Endodermal cell (in vitro differentiated cells): ENCODE results near the gene MRPS27. TPM values are rescaled to one million over a fixed set of nuclear protein-coding genes. Genes with fewer than 3 reads are reported as not detected.

ENCODE experiments used
- DNase-seq: peaks from one replicate; pipeline ENCODE4 v3.0.0-alpha.2; 2017
- H3K27ac ChIP-seq: 2 replicates; pipeline ENCODE4 v1.5.1; 2013; ENCODE audit warnings: mild to moderate bottlenecking, low read depth, low read length, moderate library complexity
- H3K27me3 ChIP-seq: 2 replicates; pipeline ENCODE4 v1.6.1; 2013; ENCODE audit warnings: mild to moderate bottlenecking, low read length, moderate library complexity; ENCODE audit not compliant: insufficient read depth, control insufficient read depth, poor library complexity, severe bottlenecking
- H3K36me3 ChIP-seq: 2 replicates; pipeline ENCODE4 v1.7.0; 2013; ENCODE audit warnings: mild to moderate bottlenecking, low read length, moderate library complexity; ENCODE audit not compliant: control insufficient read depth, insufficient read depth
- H3K4me1 ChIP-seq: one replicate; pipeline ENCODE4 v1.7.0; 2013; ENCODE audit warnings: low read length; ENCODE audit not compliant: control insufficient read depth, insufficient read depth
- H3K4me3 ChIP-seq: 2 replicates; pipeline ENCODE4 v1.5.1; 2013; ENCODE audit warnings: mild to moderate bottlenecking, low read length, moderate library complexity
- H3K9ac ChIP-seq: 2 replicates; pipeline ENCODE4 v1.6.1; 2013; ENCODE audit warnings: mild to moderate bottlenecking, low read length, moderate library complexity; ENCODE audit not compliant: poor library complexity, severe bottlenecking; ENCODE audit errors: extremely low read depth
- H3K9me3 ChIP-seq: 2 replicates; pipeline ENCODE4 v1.6.1; 2013; ENCODE audit warnings: mild to moderate bottlenecking, low read length, moderate library complexity; ENCODE audit not compliant: control insufficient read depth
- H3K27ac Mint-ChIP-seq: 2 replicates; pipeline ENCODE4 v1.8.0; 2020; ENCODE audit warnings: mixed read lengths
- H3K27me3 Mint-ChIP-seq: 2 replicates; pipeline ENCODE4 v1.8.0; 2021; ENCODE audit warnings: mild to moderate bottlenecking, mixed read lengths; ENCODE audit not compliant: insufficient read depth
- H3K36me3 Mint-ChIP-seq: 2 replicates; pipeline ENCODE4 v1.8.0; 2020; ENCODE audit warnings: low read depth, mixed read lengths
- H3K4me1 Mint-ChIP-seq: 2 replicates; pipeline ENCODE4 v1.8.0; 2020; ENCODE audit warnings: mixed read lengths
- H3K4me3 Mint-ChIP-seq: 2 replicates; pipeline ENCODE4 v1.8.0; 2020; ENCODE audit warnings: mild to moderate bottlenecking, moderate library complexity, mixed read lengths
- H3K9me3 Mint-ChIP-seq: 2 replicates; pipeline ENCODE4 v1.8.0; 2020; ENCODE audit warnings: mild to moderate bottlenecking, mixed read lengths
- CTCF ChIP-seq: fragments of 200-600 bp; sonication (generic); conservative IDR thresholded peaks from 2 replicates; pipeline ENCODE4 v1.5.0; 2021; ENCODE audit warnings: antibody characterized with exemption, mild to moderate bottlenecking
- WGBS, 2 experiments: methylation state at CpG; one replicate each; pipeline versions ENCODE4 v1.1.5 to v1.1.7; 2013; ENCODE audit warnings: missing lambda C conversion rate in 2 of 2, mixed read lengths in 1 of 2; ENCODE audit not compliant: insufficient coverage in 1 of 2, insufficient read length in 1 of 2; 5-methylcytosine and 5-hydroxymethylcytosine counted together
- total RNA-seq, 2 donors: library from RNA; stranded (reverse); fragmentation: NEBNext Ultra II Directional in 1 of 2; extraction: Animal tissue kit (Norgen Biotek cat#: 25700) in 1 of 2; gene quantifications; 2 replicates in 1 of 2; 3 replicates in 1 of 2; pipeline ENCODE4 v1.2.1, GENCODE V29; 2021

Gene MRPS27
- total RNA-seq, 2 donors from 2014 or later: 55.2 to 80.8 TPM

- H3K36me3 Mint-ChIP-seq: peaks cover 20% of the 10 kb centered on the region
These were observed 105.9 kb downstream of the MRPS27 start for GRCh38 chr5:72214168-72214567.

GRCh38 chr5:72213482-72213881, 106.6 kb downstream of the MRPS27 start:
- H3K9me3 Mint-ChIP-seq: no peaks in the 10 kb centered on the region

More at GRCh38 chr5:72214168-72214567, 105.9 kb downstream of the MRPS27 start:
- Histone ChIP-seq H3K4me1 (no peaks in the 10 kb centered on the region), H3K9ac (no peak overlapping the region), H3K4me3 (no peak overlapping the region), H3K36me3 (peaks cover 28% of the 10 kb centered on the region), H3K27ac (no peak overlapping the region), H3K27me3 (no peaks in the 10 kb centered on the region), H3K9me3 (no peaks in the 10 kb centered on the region)
- Mint-ChIP-seq H3K4me1 (no peaks in the 10 kb centered on the region), H3K27ac (no peak overlapping the region), H3K9me3 (no peaks in the 10 kb centered on the region), H3K4me3 (no peak overlapping the region), H3K27me3 (no peaks in the 10 kb centered on the region)
- DNase-seq: no peak
- no peak for TF ChIP-seq CTCF
- 93 to 95% methylated on average over 3 to 4 of the region's 4 CpGs for WGBS, 2 experiments

GRCh38 chr5:72212171-72212570, 107.9 kb downstream of the MRPS27 start:
- no peak overlapping the region for H3K4me3 ChIP-seq
- 82 to 91% methylated on average over 2 of the region's 2 CpGs for WGBS, 2 experiments
- no peak overlapping the region for H3K27ac Mint-ChIP-seq
- no peaks in the 10 kb centered on the region for H3K27me3 Mint-ChIP-seq
- no peaks in the 10 kb centered on the region for H3K4me1 ChIP-seq
- no peak overlapping the region for H3K4me3 Mint-ChIP-seq
- no peaks in the 10 kb centered on the region for H3K9me3 Mint-ChIP-seq
- H3K9me3 ChIP-seq: no peaks in the 10 kb centered on the region
- H3K36me3 ChIP-seq: peaks cover 37% of the 10 kb centered on the region
- no peaks in the 10 kb centered on the region for H3K4me1 Mint-ChIP-seq
- no peak for TF ChIP-seq CTCF
- peaks cover 12% of the 10 kb centered on the region for H3K36me3 Mint-ChIP-seq
- no peak overlapping the region for H3K27ac ChIP-seq
- H3K9ac ChIP-seq: no peak overlapping the region
- H3K27me3 ChIP-seq: no peaks in the 10 kb centered on the region
- DNase-seq: no peak

More at GRCh38 chr5:72213482-72213881, 106.6 kb downstream of the MRPS27 start:
- no peaks in the 10 kb centered on the region for H3K27me3 ChIP-seq
- whole genome bisulfite sequencing, 2 experiments: 94 to 100% methylated on average over 3 to 4 of the region's 4 CpGs
- TF ChIP-seq CTCF: no peak
- H3K9ac ChIP-seq: no peak overlapping the region
- H3K36me3 ChIP-seq: peaks cover 33% of the 10 kb centered on the region
- H3K4me3 ChIP-seq: no peak overlapping the region
- no peak for DNase-seq
- Mint-ChIP-seq H3K27ac (no peak overlapping the region), H3K36me3 (peaks cover 14% of the 10 kb centered on the region), H3K4me3 (no peak overlapping the region), H3K27me3 (no peaks in the 10 kb centered on the region), H3K4me1 (no peaks in the 10 kb centered on the region)
- H3K9me3 ChIP-seq: no peaks in the 10 kb centered on the region
- no peak overlapping the region for H3K27ac ChIP-seq
- no peaks in the 10 kb centered on the region for H3K4me1 ChIP-seq
